K562 (cell line): ENCODE results near the gene SLC39A9. TPM values are rescaled to one million over a fixed set of nuclear protein-coding genes. Genes with fewer than 3 reads are reported as not detected.
A peak's percentile ranks its signal among the peaks of the same experiment; 100 is the strongest.

Experiments
- CHD4 ChIP-seq: fragments of 200-600 bp; sonication (generic); IDR thresholded peaks from 3 replicates; pipeline ENCODE4 v1.6.1; 2012; ENCODE audit warnings: low read depth, mild to moderate bottlenecking, mixed read lengths, low read length, inconsistent platforms; ENCODE audit not compliant: insufficient read depth, insufficient replicate concordance, poor library complexity, severe bottlenecking
- FOSL1 ChIP-seq: fragments of 200-800 bp; sonication (Bioruptor generic); conservative IDR thresholded peaks from 2 replicates; pipeline ENCODE4 v1.6.1; 2016; ENCODE audit warnings: missing genetic modification characterization, missing compliant biosample characterization
- FOXK2 ChIP-seq, 2 experiments: fragments of 450-650 bp; IDR thresholded peaks in 1 of 2; conservative IDR thresholded peaks in 1 of 2; 2 replicates each; pipeline ENCODE4 v1.6.1; 2016; ENCODE audit warnings: low read depth in 2 of 2, mild to moderate bottlenecking in 1 of 2
- GATAD2A ChIP-seq: fragments of 450-650 bp; IDR thresholded peaks from 2 replicates; pipeline ENCODE4 v1.6.1; 2017
- ILF3 ChIP-seq: fragments of 450-650 bp; IDR thresholded peaks from 2 replicates; pipeline ENCODE4 v1.6.1; 2018; ENCODE audit warnings: antibody characterized with exemption, mild to moderate bottlenecking, moderate library complexity, borderline replicate concordance
- LCOR ChIP-seq: sonication (generic); formaldehyde crosslinking; IDR thresholded peaks from 2 replicates; pipeline ENCODE4 v1.8.0; 2022; ENCODE audit warnings: mild to moderate bottlenecking, missing genetic modification reagents
- NFXL1 ChIP-seq: fragments of 450-650 bp; formaldehyde crosslinking; IDR thresholded peaks from 2 replicates; pipeline ENCODE4 v1.4.0; 2021; ENCODE audit warnings: mild to moderate bottlenecking
- POLR3G ChIP-seq: IDR thresholded peaks from 2 replicates; pipeline ENCODE4 v1.6.1; 2011; ENCODE audit not compliant: insufficient read length, insufficient replicate concordance; ENCODE audit errors: extremely low read depth
- STAG1 ChIP-seq: sonication (generic); formaldehyde crosslinking; IDR thresholded peaks from 2 replicates; pipeline ENCODE4 v1.5.0; 2020; ENCODE audit warnings: missing genetic modification reagents, borderline replicate concordance
- TFE3 ChIP-seq: fragments of 450-650 bp; formaldehyde crosslinking; IDR thresholded peaks from 2 replicates; pipeline ENCODE4 v1.4.0; 2020; ENCODE audit warnings: mild to moderate bottlenecking, mixed read lengths
- THAP12 ChIP-seq: fragments of 250-450 bp; sonication (Bioruptor Pico); IDR thresholded peaks from 2 replicates; pipeline ENCODE4 v1.9.0; 2021; ENCODE audit warnings: mild to moderate bottlenecking, inconsistent platforms
- ZC3H4 ChIP-seq: sonication (generic); formaldehyde crosslinking; IDR thresholded peaks from 2 replicates; pipeline ENCODE4 v1.9.0; 2021; ENCODE audit warnings: missing genetic modification reagents, borderline replicate concordance
- ZNF124 ChIP-seq: sonication (generic); formaldehyde crosslinking; IDR thresholded peaks from 2 replicates; pipeline ENCODE4 v1.8.1; 2022; ENCODE audit warnings: missing genetic modification reagents
- ZNF175 ChIP-seq: fragments of 200-800 bp; sonication (Bioruptor generic); IDR thresholded peaks from 2 replicates; pipeline ENCODE4 v1.6.1; 2016; ENCODE audit warnings: low read depth, mild to moderate bottlenecking, missing genetic modification characterization, missing compliant biosample characterization
- polyA plus RNA-seq, 8 experiments: library from polyadenylated mRNA; depleted of rRNA in 4 of 8; stranded (reverse) in 5 of 8; unstranded in 3 of 8; fragments of >200 nt; fragmentation: Nextera tagmentation in 2 of 8; fragmentation: Illumina TruSeq in 1 of 8; extraction: Ambion mirVana in 2 of 8; extraction: Trizol in 1 of 8; gene quantifications; 2 replicates each; pipeline versions ENCODE4 v1.2.1 to v1.2.3, GENCODE V29; 2011 to 2014; ENCODE audit warnings: inconsistent platforms in 1 of 8, missing spikeins in 1 of 8
- total RNA-seq, 7 experiments: library from RNA; depleted of rRNA in 6 of 7; stranded (reverse); fragments of >200 nt in 6 of 7; fragmentation: Illumina TruSeq in 2 of 7; extraction: Trizol in 2 of 7; gene quantifications; 2 replicates each; pipeline versions ENCODE4 v1.2.1 to v1.2.3, GENCODE V29; 2011 to 2021; ENCODE audit warnings: low replicate concordance in 1 of 7
- TF ChIP-seq, protein P1 (sequence below): fragments of 450-650 bp; IDR thresholded peaks from 2 replicates; pipeline ENCODE4 v1.6.1; 2018; ENCODE audit warnings: mild to moderate bottlenecking, low read depth; ENCODE audit not compliant: partially characterized antibody
- TF ChIP-seq, protein P2 (sequence below): fragments of 450-650 bp; conservative IDR thresholded peaks from 2 replicates; pipeline ENCODE4 v1.6.1; 2016; ENCODE audit warnings: missing genetic modification characterization, low read depth, mild to moderate bottlenecking, missing compliant biosample characterization, moderate library complexity
- TF ChIP-seq, protein P3 (sequence below): fragments of 450-650 bp; formaldehyde crosslinking; IDR thresholded peaks from 2 replicates; pipeline ENCODE4 v1.4.0; 2022; ENCODE audit warnings: mild to moderate bottlenecking, moderate library complexity
- TF ChIP-seq, protein P4 (sequence below): fragments of 450-650 bp; IDR thresholded peaks from 2 replicates; pipeline ENCODE4 v1.6.1; 2016; ENCODE audit warnings: low read depth, mild to moderate bottlenecking, moderate library complexity

SLC39A9 gene
- total and polyA plus RNA-seq, 9 of the 15 experiments (the other 6 are each of a cell fraction or from before 2014, with no cell fraction given) = 18.4 to 66.0 (median 32.5) TPM

DNA sequence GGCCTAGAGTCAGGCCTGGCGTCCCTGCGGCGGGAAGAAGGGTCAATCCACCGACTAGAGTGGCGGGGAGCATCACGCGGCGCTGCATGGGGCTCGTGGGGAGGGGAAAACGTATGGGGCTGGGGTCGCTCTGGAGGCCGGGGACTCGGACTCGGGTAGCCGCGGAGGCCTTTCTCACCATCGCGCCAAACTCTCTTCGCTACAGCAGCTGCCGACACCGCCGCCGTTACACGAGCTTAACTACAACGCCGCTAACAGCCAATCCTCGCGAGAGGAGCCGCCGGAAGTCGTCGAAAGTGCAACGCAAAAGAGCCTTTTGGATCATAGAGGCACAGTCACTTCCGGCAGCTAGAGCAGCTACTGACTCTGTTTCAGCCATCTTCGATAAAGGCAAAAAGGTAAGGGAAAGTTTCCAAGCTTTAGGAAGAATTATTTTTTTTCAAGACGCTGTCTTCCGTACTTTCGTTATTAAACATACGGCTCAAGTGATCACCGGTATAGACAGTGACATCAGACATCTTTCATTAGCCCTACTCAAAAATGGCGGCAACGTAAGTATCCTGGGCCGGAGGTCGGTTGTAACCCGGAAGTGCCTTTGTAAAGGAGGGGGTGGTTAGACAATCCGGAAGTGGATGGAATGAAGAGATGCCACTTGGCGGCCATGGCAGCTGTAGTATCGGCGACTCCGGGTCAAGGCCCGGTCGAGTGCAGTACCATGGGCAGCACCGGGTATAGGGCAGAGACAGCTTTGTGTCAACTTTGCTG lies at the start of gene SLC39A9, which contains the start of gene ERH (continued):
- TF ChIP-seq, protein P1, sequence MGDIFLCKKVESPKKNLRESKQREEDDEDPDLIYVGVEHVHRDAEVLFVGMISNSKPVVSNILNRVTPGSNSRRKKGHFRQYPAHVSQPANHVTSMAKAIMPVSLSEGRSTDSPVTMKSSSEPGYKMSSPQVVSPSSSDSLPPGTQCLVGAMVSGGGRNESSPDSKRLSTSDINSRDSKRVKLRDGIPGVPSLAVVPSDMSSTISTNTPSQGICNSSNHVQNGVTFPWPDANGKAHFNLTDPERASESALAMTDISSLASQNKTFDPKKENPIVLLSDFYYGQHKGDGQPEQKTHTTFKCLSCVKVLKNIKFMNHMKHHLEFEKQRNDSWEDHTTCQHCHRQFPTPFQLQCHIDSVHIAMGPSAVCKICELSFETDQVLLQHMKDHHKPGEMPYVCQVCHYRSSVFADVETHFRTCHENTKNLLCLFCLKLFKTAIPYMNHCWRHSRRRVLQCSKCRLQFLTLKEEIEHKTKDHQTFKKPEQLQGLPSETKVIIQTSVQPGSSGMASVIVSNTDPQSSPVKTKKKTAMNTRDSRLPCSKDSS = no peak
- TF ChIP-seq ZNF124 (CRISPR knock-in tag) (no peak), FOXK2 (conservative IDR thresholded peaks at IDR 0.05 in 1 of 2, IDR thresholded peaks at IDR 0.05 in 1 of 2; ENCODE audit: low read depth in 2 of 2) (peak; percentile 22 to 31; a peak in 1 of 4 replicates), CHD4 (no peak), THAP12 (CRISPR knock-in tag) (0 out of 2 replicates have a peak, but pooled peaks have one; percentile 22), GATAD2A (no peak), LCOR (CRISPR knock-in tag) (no peak), NFXL1 (CRISPR knock-in tag) (no peak), ZC3H4 (no peak), POLR3G (no peak), ZNF175 (CRISPR knock-in tag) (peak; percentile 62; the same call in 1 of the 2 replicates), FOSL1 (tag) (peak; percentile 40; the same call in 1 of the 2 replicates), ILF3 (no peak), TFE3 (CRISPR knock-in tag) (no peak), STAG1 (CRISPR knock-in tag) (no peak)
- TF ChIP-seq, protein P2, sequence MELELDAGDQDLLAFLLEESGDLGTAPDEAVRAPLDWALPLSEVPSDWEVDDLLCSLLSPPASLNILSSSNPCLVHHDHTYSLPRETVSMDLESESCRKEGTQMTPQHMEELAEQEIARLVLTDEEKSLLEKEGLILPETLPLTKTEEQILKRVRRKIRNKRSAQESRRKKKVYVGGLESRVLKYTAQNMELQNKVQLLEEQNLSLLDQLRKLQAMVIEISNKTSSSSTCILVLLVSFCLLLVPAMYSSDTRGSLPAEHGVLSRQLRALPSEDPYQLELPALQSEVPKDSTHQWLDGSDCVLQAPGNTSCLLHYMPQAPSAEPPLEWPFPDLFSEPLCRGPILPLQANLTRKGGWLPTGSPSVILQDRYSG (tag) = peak; percentile 49; the same call in 1 of the 2 replicates
- TF ChIP-seq, protein P3, sequence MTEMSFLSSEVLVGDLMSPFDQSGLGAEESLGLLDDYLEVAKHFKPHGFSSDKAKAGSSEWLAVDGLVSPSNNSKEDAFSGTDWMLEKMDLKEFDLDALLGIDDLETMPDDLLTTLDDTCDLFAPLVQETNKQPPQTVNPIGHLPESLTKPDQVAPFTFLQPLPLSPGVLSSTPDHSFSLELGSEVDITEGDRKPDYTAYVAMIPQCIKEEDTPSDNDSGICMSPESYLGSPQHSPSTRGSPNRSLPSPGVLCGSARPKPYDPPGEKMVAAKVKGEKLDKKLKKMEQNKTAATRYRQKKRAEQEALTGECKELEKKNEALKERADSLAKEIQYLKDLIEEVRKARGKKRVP (CRISPR knock-in tag) = no peak
- TF ChIP-seq, protein P4, sequence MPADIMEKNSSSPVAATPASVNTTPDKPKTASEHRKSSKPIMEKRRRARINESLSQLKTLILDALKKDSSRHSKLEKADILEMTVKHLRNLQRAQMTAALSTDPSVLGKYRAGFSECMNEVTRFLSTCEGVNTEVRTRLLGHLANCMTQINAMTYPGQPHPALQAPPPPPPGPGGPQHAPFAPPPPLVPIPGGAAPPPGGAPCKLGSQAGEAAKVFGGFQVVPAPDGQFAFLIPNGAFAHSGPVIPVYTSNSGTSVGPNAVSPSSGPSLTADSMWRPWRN = no peak
